Activated CD8-positive, alpha-beta memory T cell treated with anti-CD3 and anti-CD28 coated beads, Interleukin-2, amount 50 U/mL, for 24 hours (primary cell): ENCODE measurements around the gene NEDD4.
"Not testable (repeated sequence)": the region's sequence is repeated elsewhere in the genome, so short reads cannot be mapped to it uniquely, and the experiment has no call there.

Experiments
- DNase-seq: peaks from one replicate; pipeline ENCODE4 v3.0.0-alpha.2; 2020; ENCODE audit errors: extremely low read depth

The NEDD4 gene

DNA sequence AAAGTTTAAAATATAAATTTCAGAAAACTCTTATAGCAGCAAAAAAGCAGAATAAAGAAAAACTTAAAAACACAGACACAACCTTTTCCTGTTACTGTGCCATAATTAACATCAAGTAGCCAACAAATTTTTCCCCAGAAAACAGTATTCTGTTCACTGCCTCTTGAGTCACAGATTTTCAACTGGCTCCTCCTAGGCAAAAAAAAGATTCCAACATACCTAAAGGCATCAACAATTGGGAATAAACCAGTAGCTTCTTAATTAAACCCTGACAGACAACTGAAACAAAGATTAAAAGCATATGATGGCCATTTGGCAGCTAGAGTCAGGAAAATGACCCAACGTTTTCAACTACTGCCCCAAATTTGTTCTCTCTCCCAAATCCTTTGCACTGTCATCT, 10.9 kb upstream of the NEDD4 start:
- DNase-seq: not testable (repeated sequence)

DNA sequence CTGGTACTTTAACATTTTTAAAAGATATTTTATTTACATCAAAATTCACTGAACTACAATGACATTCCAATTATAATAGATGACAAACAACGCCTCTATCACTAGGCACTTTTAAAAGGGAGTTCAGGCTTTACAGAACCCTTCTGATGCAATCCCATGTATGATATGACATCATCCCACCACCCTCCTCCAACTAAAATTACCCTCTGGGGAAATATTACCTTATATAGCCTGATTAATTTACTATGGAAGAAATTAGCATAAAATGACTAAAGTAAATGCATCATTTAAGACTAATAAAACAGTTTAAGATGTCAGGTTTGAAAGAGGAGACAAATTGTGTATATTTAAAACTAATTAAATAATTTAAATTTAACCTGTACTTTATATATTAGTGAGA, 10.4 kb upstream of the NEDD4 start:
- not testable (repeated sequence) for DNase-seq

DNA sequence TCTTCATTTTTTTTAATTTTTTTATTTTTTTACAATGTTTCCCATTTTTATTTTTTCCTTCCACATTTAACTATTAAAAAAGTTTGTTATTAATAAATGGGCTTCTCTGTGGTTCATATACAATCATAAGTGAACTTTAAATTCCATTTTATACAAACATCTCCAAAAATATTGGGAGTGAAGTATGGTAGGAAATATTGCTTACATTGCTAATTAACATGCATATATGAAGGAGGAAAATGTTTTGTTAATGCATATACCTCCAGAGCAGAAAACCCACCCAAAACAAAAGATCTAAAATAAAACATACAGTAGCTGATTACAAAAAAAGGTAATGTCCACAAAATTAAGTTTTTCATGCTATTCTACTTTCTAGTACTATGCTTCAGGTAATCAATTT, 9.9 kb upstream of the NEDD4 start:
- not testable (repeated sequence) for DNase-seq

DNA sequence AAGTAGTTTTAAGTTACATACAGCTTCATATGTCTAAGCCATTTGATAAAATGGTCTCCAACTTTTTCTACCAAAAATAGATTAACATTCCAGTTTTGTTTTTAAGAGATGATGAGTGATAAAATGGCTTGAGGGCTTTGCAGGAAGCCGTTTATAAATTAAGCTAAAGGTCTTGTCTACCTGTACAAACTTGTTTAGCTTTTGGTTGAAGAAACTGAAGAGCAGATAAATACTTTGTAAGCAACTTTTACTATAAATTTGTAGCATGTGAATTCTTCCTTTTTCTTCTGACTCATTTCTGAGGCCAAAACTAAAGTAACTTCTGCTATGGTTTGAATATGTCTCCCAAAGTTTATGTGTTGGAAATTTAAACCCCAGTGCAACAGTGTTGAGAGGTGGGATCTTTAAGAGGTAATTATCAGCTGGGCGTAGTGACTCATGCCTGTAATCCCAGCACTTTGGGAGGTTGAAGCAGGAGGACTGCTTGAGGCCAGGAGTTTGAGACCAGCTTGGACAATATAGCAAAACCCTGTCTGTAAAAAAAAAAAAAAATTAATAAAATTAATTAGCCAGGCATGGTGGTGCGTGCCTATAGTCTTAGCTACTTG, 8.2 kb upstream of the NEDD4 start:
- no peak for DNase-seq

DNA sequence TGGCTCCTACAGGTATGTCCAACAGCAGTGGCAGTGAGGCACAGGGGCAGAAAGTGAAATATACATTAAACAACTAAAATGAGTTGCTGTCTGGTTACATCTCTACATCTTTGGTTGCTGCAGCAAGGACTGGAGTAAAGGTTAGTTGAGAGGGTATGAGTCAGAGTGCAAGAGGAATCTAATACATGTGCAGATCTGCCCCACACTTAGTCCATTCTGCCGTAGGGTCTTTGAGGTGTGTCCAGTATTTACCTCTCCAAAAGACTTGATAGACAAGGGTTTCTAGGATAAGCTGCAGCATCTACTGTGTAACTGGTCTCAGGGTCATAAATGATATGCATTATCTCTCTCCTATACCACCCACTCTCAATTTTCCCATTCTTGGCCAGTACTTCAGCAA, 6.2 kb upstream of the NEDD4 start:
- no peak for DNase-seq

DNA sequence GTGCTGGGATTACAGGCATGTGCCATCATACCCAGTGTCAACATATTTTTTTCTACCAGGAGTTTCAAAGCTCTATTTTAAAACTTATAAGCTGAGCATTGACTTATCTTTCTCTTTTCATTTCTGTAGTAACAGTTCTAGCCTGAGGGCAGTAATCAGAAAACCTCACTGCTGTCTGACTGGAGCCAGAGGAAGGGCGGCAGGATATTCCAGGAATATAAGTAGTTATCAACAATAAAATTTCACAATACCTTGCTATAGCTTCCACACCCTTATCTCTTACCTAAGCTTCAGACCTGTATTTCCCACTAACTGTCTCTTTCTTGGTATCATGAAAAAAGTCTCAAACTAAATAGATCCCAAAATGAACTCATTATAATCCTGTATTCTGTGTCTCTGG, 5.1 kb upstream of the NEDD4 start:
- no peak for DNase-seq

DNA sequence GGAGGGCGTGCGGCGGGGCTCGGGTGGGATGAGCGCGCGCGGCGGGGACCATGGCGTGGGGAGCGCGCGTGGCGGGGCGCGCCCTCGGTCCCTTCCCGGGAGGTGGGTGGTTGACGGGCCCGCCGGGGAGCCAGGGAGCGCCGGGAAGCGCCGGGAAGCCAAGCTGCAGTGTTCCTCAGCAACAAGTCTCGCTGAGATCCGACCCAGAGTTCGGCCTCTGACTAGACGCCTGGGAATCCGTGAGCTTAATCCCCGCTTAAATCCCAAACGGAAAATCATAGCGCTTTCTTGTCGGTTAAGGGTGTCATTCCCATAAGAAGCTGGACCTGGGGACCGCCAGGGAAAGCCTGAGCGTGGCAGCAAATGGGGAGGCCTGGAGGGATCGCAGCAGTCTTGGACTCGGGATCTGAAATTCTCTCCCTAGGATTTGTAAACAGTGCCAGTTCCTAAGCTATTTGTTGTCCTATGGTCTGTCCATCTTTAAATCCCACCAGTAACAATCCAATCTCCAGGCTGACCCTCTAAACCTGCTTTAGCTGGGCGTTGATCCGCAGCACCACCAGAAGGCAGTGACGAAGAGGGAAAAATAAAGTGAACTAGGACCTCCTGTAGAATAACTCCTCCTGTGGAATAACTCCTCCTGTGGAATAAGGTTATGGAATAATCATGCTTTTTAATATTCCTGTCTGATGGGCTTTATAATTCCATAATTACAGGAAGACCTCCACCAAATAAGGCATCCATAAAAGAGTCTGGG, 570 bp upstream of the NEDD4 start:
- no peak for DNase-seq

DNA sequence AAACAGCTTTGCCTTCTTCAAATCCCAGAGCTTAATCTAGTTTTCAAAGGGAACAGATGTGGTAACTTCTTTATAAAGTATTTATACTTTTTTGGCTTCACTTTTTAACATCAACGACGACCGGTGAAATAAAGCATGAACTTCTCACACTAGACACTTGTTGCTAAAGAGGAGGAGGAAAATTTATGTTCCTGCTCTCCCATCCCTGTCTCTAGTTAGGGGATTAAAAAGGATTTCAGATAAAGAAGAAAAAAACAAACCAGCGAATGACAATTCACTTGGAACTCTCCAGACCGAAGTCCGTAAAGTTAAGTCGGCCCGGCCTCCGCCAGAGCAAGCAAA, 672 bp downstream of the NEDD4 start:
- no peak for DNase-seq

DNA sequence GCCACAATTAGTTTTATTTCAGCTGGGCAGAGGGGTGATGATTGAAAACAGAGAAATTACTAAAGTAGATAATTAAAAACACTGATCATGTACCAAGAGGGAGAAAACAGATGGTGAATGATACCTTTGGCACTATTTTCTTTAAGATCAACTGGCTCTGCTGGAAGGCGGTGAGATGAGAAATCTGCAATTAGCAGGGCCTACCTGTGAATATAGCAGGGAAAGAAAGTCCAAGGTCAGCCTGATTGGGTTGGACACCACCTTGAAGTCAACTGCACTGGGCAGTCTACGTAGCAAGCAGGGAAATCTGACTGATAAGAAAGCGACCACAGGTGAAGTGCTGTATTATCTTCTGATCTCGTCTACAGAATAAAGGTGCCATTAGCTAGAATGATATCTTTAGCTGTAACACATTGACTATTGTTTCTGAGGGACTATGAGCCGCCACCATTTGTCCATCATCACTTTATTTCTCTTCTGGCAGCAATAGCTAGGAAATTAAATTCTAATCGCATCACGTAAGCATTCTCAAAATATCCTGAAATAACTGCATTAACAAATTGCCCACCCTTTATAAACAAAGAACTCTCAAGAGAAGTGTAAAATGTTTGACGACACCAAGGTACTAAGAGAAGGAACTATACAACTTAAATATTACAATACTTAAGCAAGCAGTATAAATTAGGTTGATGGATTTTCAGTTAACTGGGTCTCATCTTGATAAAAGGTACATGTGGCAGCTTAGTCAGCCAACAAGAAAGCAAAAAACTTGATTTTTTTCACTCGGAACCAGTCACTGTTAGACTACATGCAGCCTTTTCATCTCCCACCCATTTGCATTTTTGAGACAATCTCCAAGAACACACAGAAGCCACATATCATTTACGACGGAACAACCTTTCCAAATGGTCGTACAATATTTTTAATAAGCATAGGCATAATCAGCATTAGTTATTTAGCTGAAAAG, 1.3 kb downstream of the NEDD4 start:
- DNase-seq: no peak

DNA sequence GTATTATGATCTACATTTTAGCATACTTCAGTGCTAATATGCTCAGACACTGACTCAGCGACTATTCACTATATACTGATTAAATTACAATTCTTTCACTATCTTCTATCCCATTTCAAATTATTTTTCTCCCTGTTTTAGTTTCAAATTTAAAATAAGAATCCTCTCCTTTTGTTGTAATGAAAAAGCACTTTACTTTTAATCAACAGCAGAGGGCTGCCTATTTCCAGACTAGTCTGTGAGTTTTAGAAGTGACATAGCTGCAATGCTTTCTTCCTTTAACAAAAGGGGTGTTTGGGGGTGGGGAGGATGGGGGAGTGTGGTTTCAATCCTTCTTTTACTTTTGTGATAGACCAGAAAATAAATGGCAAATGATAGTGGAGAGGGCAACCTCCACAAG, 2.4 kb downstream of the NEDD4 start:
- no peak for DNase-seq

DNA sequence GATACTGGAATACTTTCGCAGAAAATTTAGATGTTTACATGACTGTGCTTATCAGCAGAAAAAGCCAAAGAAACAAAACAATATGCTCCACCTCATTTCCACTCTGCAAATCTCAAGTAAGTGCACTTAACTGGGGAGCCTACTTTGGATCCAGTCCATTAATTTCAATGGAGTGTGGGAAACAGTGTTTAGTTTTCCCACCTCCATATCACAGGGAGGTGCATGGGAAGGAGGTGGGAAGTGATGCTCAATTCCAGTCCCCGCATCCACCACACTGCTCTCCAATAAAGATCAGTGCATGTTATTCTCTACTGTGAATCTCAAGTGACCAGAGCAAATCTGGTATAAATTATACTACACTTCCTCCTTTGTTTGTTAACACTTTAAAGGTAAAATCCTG, 2.9 kb downstream of the NEDD4 start:
- no peak for DNase-seq

DNA sequence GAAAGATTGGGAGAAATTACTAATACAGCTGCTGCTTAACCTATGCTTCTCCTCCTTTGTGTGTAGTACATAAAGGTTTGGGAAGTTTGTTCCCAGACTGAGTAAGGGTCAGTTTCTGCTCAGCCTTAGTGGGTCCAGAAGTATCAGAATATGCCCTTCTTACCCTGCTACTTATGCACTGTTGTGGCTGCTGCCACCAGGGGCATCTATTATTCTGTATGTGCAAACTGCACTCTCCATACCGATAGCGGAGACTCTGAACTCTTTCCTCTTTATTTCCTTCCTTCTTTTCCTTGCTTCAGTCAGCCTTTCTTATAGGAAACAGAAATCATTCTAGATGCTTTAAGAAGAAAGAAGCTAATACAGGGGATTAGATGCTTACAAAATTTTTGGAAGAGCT, 4.0 kb downstream of the NEDD4 start:
- DNase-seq: no peak

DNA sequence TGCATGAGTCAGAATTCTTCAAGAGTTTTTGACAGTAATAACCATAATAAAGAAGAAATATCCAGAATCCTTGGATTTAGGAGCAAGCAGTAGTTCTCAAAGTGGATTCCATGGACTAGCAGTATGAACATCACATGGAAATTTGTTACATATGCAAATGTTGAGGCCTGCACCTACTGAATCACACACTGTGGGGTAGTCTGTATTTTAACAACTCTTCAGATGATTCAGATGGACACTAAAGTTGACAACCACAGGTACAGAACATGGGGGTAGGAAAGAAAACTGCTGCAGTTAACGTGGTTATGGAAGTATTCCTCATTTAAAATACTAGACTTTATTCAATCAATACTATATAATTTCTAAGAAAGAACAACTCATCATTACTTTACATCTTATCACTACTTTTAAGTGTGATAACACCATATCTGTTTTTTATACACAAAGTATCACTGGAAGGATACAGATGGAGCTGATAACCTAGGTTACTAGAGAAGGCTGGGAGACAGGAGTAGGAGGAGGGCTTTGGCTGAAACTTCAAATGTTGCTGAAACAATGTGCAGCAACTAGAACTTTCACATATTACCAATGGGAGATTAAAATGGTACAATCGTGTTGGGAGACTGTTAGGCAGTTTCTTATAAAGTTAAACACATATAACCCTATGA, 11.7 kb downstream of the NEDD4 start:
- DNase-seq: no peak

DNA sequence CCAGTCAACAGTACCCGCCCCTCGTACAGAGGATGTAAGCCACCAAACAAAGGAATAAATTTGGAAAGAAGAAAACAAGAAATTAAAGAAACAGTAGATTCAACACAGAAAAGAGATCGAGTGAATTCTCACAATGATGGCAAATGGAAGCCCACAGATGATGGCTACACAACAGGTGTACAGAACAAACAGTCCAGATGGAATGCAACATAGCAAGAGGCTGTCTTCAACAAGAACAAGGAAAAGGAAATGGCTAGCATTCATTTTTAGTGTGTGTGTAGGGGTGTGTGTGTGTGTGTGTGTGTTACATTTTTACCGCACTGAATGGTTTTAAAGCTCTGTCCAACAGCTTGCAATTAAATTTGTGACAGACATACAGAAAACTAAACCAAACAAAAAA, 12.9 kb downstream of the NEDD4 start:
- no peak for DNase-seq

DNA sequence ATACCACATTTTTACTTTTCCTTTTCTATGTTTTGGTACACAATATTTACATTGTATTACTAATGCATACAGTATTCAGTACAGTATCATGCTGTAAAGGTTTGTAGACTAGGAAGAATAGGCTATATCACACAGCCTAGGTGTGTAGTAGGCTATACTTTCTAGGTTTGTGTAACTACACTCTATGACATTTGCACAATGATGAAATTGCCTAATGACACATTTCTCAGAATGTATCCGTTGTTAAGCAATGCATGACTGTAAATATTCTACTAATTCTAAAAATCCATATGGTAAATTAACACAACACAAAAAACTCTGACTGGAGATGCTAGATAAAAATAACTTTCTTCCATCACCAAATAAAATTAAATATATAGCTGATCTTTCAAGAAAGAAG, 16.2 kb downstream of the NEDD4 start:
- no peak for DNase-seq

DNA sequence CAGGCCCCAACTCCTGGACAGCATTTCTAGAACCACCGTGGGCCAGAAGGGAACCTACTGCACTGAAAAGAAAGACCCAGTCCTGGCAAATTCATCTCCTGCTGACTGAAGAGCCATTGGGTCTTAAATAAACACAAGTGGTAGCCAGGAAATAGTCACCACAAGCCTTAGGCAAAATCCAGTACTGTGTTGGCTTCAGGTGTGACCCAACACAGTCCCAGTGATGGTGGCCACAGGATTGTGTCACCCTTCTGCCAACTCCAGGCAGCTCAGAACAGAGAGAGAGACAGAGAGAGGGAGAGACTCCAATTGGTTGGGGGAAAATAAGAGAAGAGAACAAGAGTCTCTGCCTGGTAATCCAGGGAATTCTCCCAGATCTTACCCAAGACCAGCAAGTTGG, 23.1 kb downstream of the NEDD4 start:
- DNase-seq: no peak

DNA sequence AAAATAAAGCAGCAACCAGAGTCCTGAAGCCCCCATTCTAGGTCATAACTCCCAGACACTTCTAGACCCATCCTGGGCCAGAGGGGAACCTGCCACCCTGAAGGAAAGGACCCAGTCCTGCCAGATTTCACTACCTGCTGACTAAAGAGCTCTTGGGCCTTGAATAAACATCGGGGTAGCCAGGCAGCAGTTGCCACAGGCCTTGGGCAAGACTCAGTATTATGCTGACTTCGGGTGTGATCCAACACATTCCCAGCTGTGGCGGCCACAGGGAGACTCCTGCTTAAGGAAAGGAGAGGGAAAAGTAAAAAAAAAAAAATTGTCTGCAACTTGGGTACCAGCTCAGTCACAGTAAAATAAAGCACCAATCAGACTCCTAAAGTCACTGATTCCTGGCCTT, 23.8 kb downstream of the NEDD4 start:
- DNase-seq: no peak

DNA sequence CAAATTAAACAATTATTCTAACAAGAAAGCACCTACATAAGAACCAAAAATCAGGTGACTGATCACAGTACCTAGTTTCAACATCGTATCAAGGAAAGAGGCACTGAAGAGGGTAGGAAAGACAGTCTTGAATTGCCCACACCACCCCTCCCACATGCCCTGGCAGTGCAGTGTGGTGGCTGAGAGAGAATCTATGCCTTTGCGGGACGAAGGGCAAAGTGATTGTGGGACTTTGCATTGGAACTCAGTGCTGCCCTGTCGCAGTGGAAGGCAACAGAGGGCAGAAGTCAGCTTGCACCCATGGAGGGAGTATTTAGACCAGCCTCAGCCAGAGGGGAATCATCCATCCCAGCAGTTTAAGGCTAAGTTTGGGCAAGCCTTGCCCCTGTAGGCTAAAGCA, 24.5 kb downstream of the NEDD4 start:
- no peak for DNase-seq

DNA sequence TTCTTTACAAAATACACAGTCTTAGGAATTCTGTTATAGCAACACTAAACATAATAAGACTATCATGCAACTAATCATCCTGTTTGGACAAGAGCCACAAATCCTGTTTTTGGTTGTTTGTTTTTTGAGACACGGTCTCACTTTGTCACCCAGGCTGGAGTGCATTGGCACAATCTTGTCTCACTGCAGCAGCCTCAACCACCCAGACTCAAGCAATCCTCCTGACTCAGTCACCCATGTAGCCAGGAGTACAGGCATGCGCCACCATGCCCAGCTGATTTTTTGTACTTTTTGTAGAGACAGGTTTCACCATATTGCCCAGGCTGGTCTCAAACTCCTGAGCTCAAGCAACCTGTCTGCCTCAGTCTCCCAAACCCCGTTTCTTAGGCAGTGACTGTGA, 28.3 kb downstream of the NEDD4 start:
- DNase-seq: no peak

DNA sequence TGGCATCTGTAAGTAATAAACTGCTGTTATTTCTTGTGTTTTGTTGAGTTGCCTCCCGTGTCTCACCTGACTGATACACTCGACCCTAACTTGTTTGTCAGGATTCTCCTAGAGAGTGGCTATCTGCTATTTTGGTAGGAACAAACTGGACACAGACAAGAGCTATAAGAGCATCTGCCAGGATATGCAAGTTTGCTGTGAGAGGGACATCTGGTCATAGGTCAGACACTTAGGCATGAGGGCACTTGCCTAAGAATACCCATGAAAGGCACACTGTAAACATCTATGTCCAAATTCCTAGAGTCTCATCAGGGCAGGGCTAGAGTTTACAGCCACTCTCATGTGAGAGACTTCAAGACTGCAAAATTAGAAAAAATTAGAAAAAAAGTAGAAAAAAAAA, 32.5 kb downstream of the NEDD4 start:
- DNase-seq: no peak

DNA sequence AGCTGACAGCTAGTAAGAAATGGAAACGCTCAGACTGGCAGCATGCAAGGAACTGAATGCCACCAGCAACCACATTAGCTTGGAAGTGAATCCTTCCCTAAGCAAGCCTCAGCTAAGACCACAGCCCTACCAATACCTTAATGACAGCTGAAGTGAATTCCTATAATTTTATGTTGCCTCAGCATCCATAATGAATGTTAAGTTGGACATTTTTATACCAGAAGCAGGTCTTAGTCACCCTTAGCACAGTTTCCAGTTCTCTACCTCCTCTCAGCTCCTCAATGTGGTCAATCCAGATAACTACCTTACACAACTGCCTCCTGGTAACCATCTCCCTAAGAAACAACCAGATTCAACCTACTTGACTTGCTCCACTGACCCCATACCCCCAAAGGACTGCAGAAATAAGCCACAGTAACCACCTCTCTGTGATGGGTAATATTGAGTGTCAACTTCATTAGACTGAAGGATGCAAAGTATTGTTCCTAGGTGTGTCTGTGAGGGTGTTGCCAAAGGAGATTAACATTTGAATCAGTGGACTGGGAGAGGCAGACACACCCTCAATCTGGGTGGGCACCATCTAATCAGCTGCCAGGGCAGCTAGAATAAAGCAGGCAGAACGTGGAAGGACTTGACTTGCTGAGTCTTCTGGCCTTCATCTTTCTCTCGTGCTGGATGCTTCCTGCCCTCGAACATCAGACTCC, 33.5 kb downstream of the NEDD4 start:
- DNase-seq: no peak

DNA sequence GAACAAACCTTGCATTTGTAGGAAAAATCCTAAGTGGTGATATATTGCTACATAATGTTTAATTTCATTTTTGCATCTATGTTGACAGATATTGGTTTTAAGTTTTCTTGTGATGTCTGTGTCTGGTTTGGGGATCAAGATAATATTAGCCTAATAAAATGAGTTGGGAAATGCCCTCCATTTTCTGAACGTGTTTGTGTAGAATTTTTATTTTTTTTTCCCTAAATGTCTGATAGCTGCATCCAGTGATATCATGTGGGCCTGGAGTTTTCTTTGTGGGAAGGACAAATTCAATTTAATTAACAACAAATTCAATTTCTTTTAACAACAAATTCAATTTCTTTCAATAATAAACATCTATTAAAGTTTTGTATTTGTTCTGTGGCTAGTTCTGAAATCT, 35.1 kb downstream of the NEDD4 start:
- DNase-seq: no peak
